ENCODE measurements around the gene SRXN1. TPM values are rescaled to one million over a fixed set of nuclear protein-coding genes. Genes with fewer than 3 reads are reported as not detected.

SRXN1 gene
- total RNA-seq, 4 donors from 2014 or later, result 54.3 to 212 (median 135) TPM

- 60 to 71% methylated on average over 8 to 9 of the region's 9 CpGs for WGBS, 2 donors
- no peaks in the 10 kb centered on the region for H3K27me3 ChIP-seq
- H3K4me3 ChIP-seq (replicated peaks in 1 of 3), result no peak overlapping the region
- H3K9me3 ChIP-seq, result no peaks in the 10 kb centered on the region
- no peaks in the 10 kb centered on the region for H3K36me3 ChIP-seq
- no peak for DNase-seq
- H3K4me1 ChIP-seq, result no peaks in the 10 kb centered on the region
- TF ChIP-seq CTCF (IDR thresholded peaks at IDR 0.05) (no peak), POLR2A (IDR thresholded peaks at IDR 0.05) (no peak)
- intact Hi-C loops (cut with DNase I), result no loop called here
- no peak overlapping the region for H3K27ac ChIP-seq
Measured at GRCh38 chr20:635028-635892, 17.7 kb downstream of the SRXN1 start.

GRCh38 chr20:634148-634925 lies 18.7 kb downstream of the SRXN1 start:
- intact Hi-C loops (cut with DNase I), result no loop called here
- DNase-seq, result no peak
- Histone ChIP-seq H3K4me3 (replicated peaks in 1 of 3) (no peak overlapping the region), H3K36me3 (no peaks in the 10 kb centered on the region), H3K27ac (no peak overlapping the region), H3K4me1 (no peaks in the 10 kb centered on the region), H3K27me3 (no peaks in the 10 kb centered on the region), H3K9me3 (no peaks in the 10 kb centered on the region)
- no peak for TF ChIP-seq CTCF (IDR thresholded peaks at IDR 0.05)
- TF ChIP-seq POLR2A (IDR thresholded peaks at IDR 0.05), result no peak
- 62 to 63% methylated on average over 12 to 14 of the region's 14 CpGs for WGBS, 2 donors

- no peaks in the 10 kb centered on the region for H3K4me1 ChIP-seq
- no peak overlapping the region for H3K4me3 ChIP-seq (replicated peaks in 1 of 3)
- no peak for TF ChIP-seq CTCF (IDR thresholded peaks at IDR 0.05)
- TF ChIP-seq POLR2A (IDR thresholded peaks at IDR 0.05), result no peak
- WGBS, 2 donors, result 74 to 75% methylated on average over 1 of the region's 1 CpG
- no peaks in the 10 kb centered on the region for H3K36me3 ChIP-seq
- DNase-seq, result no peak
- intact Hi-C loops (cut with DNase I), result no loop called here
- H3K27me3 ChIP-seq, result no peaks in the 10 kb centered on the region
- H3K27ac ChIP-seq, result no peak overlapping the region
- no peaks in the 10 kb centered on the region for H3K9me3 ChIP-seq
Measured at GRCh38 chr20:631101-631500, 21.9 kb downstream of the SRXN1 start.

GRCh38 chr20:626579-626978 lies 26.4 kb downstream of the SRXN1 start:
- WGBS, 2 donors, result 78 to 81% methylated on average over 2 of the region's 2 CpGs
- Histone ChIP-seq H3K36me3 (no peaks in the 10 kb centered on the region), H3K4me1 (no peaks in the 10 kb centered on the region), H3K27ac (no peak overlapping the region), H3K27me3 (no peaks in the 10 kb centered on the region), H3K9me3 (no peaks in the 10 kb centered on the region), H3K4me3 (replicated peaks in 1 of 3) (no peak overlapping the region)
- no peak for DNase-seq
- intact Hi-C loops (cut with DNase I), result no loop called here
- TF ChIP-seq POLR2A (IDR thresholded peaks at IDR 0.05) (no peak), CTCF (IDR thresholded peaks at IDR 0.05) (no peak)

Measured in thyroid gland (tissue), 4 donors.